Measurements from ENCODE around the gene OPN1LW.
"Not testable (repeated sequence)": the region's sequence is repeated elsewhere in the genome, so short reads cannot be mapped to it uniquely, and the experiment has no call there.

OPN1LW gene

DNA sequence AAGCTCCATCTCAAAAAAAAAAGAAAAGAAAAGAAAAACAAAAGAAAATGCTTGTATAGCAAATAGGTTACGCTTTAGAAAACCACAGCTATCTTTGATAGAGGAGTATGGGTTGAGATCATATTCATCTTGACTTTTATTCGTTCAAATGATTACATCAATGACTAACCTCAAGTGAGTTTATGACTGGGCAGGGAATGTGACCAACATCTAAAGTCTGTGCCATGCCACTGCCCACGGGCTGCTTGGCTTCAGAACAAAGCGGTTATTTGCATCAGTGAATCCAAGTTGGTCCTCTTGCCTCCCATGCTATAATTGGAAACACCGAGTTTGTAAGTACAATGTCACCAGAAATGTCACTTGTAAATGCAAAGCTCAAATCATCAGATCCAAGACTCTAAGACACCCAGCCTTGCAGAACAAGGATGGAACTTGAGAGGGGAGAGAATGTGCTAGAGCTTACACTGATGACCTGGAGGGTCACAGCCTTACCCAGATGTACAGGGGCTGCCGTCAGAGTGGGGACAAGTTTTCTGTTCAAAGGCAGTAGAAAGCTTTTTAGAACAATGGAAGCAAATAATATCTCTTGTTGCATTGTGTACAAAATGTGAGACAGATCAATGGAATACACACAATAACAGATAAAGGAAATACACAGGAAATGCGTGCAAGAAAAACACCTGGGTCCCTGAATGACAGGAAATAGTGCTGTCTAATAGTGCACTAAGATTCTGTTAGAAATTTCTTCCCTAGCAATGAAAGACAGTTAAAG is 8.4 kb upstream of the OPN1LW start:
- DNase-seq = no peak

DNA sequence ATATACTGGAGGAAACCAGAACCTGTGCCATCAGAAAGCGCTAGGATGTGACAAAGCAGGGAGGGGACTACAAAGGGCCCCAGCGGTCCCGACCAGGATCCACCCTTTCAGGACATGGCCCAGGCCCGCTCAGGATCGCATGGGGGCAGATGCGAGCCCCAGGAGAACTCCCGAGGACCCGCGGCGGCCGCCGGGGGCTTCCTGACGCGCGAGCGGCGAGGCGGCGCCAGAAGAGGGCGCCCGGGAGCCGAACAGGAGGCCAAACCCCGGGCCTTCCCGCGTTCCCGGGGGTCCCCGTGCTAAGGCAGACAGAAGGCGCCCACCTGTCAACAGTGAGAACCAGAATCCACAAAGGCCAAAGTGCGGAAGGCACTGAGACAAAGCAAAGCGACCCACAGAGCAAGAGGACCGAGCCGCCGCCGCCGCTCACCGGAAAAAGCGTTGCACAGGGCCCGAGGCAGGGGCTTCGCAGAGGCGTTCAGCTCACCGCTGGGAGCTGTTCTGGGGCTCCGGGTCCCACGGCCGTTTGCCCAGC is 7.3 kb upstream of the OPN1LW start:
- DNase-seq = peak in 5 of 14 donors; percentile 5 to 44 (median 23)

DNA sequence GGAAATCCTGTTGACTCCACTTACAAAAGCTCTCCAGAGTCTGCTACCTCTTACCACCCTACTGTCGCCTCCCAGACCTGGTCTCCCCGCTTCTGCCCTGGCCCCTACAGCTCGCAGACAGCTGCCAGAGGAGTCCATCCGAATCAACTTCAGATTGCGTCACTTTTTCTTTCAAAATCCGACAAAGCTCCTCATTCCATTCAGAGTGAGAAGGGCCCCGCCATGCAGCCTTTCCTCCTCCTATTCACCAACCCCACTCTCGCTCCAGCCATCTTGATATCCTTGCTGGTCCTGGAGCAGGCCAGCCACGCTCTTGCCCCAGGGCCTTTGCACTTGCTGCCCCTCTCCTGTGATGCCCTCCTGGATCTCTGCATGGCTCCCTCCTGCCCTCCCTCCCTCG is 5.2 kb upstream of the OPN1LW start:
- no peak for DNase-seq

DNA sequence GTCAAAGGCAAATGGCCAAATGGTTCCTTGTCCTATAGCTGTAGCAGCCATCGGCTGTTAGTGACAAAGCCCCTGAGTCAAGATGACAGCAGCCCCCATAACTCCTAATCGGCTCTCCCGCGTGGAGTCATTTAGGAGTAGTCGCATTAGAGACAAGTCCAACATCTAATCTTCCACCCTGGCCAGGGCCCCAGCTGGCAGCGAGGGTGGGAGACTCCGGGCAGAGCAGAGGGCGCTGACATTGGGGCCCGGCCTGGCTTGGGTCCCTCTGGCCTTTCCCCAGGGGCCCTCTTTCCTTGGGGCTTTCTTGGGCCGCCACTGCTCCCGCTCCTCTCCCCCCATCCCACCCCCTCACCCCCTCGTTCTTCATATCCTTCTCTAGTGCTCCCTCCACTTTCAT is 3.8 kb upstream of the OPN1LW start:
- DNase-seq = no peak

DNA sequence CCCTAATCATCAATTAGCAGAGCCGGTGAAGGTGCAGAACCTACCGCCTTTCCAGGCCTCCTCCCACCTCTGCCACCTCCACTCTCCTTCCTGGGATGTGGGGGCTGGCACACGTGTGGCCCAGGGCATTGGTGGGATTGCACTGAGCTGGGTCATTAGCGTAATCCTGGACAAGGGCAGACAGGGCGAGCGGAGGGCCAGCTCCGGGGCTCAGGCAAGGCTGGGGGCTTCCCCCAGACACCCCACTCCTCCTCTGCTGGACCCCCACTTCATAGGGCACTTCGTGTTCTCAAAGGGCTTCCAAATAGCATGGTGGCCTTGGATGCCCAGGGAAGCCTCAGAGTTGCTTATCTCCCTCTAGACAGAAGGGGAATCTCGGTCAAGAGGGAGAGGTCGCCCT is 3.3 kb upstream of the OPN1LW start:
- DNase-seq = no peak

DNA sequence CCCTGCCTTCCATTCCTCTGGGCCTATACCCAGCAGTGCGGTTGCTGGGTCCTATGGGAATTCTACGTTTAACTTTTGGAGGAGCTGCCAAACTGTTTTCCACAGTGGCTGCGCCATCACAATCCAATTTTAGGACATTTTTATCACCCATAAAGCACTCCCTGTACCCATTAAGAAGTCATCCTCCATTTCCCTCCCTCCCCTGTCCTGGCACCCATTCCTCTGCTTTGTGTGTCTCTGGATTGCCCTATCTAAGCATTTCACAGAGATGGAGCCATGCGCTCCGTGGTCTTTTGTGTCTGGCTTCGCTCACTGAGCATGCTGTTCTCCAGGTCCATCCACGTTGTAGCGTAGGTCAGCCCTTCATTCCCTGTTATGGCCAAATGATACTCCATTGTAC is 1.7 kb upstream of the OPN1LW start:
- no peak for DNase-seq

DNA sequence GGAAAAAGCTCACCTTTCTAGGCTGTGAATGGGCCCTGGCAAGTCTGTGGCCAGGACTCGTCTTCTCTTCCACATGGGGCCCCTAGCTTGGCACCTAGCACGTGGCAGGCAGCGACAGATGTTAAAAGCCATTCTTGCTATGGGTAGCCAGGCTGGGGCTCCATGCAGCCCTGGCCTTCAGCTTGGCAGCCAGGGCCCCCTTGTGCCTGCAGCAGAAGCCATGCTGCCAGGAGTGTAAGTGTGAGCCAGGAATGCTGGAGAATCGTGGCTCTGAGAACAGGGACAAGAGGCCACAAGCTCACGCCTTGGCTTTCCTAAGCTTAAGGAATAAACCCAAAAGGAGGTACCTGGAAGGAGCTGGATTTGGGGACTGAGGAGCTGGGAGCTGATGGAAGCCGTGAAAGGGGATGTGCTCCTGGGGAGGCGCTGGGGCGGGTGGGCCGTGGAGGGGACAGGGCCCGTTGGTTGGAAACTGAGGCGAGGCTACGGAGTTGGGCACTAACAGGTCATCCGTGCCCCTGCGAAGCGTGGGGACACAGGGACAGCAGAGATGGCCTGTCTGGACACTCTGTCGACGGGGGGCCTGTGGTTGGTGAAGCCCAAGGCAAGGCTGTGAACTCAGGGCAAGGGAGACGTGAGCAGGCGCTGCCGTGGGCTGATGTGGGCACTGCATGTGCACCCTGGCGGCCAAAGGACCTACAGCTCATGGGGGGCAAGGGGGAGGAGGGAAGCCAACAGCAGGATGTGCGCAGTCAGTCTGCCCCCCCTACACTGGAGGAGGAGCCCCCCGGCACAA is 895 bp upstream of the OPN1LW start:
- DNase-seq = no peak

DNA sequence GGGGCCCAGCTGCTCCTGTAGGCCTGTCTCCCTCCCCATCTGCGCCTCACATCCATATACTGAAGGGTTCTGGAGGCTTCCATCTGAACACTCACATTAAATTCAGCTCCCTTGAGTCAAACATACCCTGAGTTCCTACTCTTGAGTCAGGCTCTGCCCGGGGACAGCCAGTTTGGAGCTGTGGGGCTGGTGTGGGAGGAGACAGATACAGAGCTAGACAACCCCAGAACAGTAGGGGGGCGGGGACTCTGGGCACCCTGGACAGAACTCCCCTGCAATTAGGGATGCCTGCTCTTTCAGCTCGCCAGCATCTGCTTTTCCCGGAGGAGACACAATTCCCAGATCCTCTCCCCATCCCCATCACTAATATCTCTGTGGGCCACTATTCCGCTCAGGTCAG is 7.0 kb downstream of the OPN1LW start:
- not testable (repeated sequence) for DNase-seq

DNA sequence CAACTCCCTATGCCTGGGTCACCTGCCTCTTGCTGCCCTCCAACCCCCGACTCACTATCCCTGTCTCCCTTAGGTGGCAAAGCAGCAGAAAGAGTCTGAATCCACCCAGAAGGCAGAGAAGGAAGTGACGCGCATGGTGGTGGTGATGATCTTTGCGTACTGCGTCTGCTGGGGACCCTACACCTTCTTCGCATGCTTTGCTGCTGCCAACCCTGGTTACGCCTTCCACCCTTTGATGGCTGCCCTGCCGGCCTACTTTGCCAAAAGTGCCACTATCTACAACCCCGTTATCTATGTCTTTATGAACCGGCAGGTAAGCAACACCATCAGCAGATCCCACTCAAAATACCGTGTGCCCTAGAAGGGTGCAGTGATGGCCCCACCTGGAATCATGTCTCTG is 12.2 kb downstream of the OPN1LW start:
- DNase-seq = not testable (repeated sequence)

DNA sequence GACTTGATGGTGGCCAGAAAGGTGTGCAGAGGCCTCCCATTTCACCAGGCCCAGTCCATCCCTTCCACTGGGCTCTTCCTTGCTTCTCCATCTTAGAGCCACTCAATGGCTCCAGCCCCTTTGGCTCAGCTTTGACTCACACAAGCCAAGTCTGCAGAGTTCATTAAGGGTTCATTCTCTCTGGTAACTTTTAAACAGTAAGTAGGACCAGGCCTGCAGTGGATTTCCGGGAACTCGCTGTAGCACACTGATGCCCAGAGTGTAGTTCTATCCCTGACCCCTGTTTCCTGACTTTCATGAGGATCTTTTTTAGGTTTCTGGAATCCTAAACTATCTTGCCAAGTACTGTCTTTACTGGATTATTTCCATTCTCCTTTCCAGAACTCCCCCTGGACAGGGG is 13.2 kb downstream of the OPN1LW start:
- not testable (repeated sequence) for DNase-seq

DNA sequence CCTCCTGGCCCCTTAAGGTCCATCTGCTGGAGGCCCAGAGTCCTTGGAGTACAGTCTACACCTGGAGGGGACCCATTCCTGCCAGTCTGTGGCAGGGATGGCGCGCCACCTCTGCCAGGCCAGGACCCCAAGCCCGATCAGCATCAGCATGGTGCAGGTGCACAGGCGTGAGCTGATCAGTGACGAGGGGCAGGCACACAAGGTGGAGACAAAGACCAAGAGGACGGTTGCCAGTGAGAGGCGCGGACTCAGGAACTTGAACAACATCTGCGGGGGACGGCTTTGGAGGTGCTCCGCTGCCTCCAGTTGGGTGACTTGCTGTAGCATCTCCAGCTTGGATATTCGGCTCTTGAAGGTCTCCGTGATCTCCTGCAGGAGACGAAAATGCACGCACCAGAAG is 15.3 kb downstream of the OPN1LW start:
- not testable (repeated sequence) for DNase-seq

DNA sequence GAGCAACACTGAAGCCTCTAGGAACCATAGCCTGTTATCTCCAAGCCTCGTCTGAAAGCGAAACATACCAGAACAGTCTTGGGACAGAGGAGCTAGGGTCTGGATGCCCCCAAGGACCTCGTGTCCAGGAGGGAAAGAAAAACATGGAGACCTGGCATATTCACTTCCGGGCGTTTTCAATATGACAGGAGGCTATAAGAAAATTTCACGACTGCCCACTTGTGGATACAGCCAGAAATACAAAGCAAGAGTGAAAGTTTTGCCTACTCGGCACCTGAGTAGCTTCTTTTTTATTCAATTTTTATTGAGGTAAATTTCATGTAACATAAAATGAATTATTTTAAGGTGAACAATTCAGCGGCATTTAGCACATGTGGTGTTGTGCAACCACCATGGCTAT is 20.9 kb downstream of the OPN1LW start:
- not testable (repeated sequence) for DNase-seq

DNA sequence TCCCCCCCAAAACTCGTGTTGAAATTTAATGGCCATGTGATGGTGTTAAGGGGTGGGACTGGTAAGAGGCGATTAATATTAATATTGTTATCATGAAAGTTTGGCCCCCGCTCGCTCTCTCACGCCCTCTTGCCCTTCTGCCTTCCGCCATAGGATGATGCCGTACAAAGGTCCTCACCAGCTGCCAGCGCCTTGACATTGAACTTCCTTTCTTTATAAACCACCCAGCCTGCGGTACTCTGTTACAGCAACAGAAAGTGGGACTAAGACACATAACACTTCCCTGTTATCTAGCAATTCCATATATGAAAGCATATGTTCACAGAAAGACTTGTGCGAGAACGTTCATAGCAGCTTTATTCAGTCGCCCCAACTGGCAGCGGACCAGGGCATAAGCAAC is 24.3 kb downstream of the OPN1LW start:
- DNase-seq = not testable (repeated sequence)

DNA sequence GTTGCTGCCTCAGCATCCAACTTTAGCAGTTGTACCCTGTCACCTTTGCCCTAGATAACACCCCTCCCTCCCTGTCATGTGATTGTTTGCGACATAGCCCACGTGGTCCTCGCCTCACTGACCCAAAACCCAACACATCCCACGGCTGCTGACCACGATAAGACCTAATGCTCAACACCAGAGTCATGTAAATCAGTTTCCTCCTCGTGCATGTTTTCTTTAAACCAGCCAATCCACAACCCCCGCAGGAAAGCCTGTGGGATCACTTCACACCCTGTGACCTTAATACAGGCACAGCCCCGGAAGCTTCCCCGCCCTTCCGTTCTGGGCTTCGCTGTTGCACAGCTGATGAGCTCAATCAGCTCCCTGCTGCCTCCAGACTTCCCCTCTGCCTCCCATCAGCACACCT is 28.5 kb downstream of the OPN1LW start:
- not testable (repeated sequence) for DNase-seq

DNA sequence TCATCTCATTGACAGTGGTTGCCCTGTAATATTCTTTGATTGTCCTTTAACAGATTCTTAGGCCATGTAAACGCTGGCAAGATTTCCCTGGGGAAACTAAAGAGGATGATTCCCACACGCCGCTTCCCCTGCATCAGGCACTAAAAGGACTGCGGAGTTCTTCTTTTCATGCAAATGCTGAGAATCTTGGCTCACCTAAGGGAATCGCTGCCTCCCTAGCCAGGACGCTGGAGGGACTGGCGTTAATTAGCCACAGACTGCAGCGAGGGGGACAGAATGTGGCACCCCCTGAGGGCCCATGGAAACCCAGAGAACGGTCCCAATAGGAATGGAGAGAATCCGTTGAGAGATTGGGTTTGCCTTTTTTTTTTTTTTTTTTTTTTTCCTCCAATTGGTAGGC is 30.3 kb downstream of the OPN1LW start:
- not testable (repeated sequence) for DNase-seq

DNA sequence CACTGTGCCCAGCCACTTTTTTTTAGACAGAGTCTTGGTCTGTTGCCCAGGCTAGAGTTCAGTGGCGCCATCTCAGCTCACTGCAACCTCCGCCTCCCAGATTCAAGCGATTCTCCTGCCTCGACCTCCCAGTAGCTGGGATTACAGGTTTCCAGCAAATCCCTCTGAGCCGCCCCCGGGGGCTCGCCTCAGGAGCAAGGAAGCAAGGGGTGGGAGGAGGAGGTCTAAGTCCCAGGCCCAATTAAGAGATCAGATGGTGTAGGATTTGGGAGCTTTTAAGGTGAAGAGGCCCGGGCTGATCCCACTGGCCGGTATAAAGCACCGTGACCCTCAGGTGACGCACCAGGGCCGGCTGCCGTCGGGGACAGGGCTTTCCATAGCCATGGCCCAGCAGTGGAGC is 38.3 kb downstream of the OPN1LW start, which contains the start of gene OPN1MW:
OPN1MW (plus strand) TSS at position 301 of the 400 bp plus-strand sequence; CDS start at position 383, 82 bp downstream.
- not testable (repeated sequence) for DNase-seq

DNA sequence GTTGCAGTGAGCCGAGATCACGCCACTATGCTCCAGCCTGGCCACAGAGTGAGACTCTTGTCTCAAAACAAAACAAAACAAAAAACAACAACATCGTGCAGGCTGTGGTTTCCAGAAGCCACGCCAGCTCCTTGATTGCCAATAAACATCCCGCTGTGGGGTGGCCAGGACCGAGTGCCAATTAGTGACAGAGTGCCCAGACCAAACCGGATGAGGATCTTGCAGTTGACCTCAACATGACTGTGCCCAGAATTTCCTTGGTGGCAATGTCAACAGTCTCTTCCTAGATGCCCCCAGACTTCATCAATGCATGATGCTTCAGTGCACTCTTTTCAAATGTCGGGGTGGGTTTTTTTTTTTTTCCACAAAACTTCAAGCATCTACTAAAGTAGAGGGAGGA is 39.8 kb downstream of the OPN1LW start:
- DNase-seq = not testable (repeated sequence)

DNA sequence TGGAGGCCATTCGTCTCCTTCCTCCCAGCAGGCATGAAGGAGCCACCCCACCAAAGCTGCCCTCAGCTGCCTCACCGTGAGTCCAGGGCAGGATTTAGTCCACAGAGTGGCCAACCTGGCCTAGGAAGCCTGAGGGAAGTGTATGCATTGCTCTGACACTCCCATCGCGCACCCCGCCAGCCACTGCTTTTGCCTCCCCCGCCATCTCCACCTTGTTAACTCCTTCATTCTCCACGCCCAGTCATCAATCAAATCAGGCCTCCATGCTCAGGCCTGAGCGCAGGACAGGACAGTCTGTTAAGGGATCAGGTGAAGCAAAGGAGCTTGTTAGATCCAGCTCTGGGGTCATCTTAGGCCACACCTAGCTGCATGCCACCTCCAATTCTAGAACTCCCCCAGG is 48.8 kb downstream of the OPN1LW start:
- DNase-seq = not testable (repeated sequence)

DNA sequence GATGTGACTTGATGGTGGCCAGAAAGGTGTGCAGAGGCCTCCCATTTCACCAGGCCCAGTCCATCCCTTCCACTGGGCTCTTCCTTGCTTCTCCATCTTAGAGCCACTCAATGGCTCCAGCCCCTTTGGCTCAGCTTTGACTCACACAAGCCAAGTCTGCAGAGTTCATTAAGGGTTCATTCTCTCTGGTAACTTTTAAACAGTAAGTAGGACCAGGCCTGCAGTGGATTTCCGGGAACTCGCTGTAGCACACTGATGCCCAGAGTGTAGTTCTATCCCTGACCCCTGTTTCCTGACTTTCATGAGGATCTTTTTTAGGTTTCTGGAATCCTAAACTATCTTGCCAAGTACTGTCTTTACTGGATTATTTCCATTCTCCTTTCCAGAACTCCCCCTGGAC is 50.3 kb downstream of the OPN1LW start:
- DNase-seq = not testable (repeated sequence)

DNA sequence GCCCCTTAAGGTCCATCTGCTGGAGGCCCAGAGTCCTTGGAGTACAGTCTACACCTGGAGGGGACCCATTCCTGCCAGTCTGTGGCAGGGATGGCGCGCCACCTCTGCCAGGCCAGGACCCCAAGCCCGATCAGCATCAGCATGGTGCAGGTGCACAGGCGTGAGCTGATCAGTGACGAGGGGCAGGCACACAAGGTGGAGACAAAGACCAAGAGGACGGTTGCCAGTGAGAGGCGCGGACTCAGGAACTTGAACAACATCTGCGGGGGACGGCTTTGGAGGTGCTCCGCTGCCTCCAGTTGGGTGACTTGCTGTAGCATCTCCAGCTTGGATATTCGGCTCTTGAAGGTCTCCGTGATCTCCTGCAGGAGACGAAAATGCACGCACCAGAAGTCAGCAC is 52.4 kb downstream of the OPN1LW start:
- DNase-seq = not testable (repeated sequence)
